Mesothelial cell of epicardium (in vitro differentiated cells): Measurements from ENCODE around the gene RAB1A. TPM values are rescaled to one million over a fixed set of nuclear protein-coding genes. Genes with fewer than 3 reads are reported as not detected.
"Not testable (repeated sequence)": the region's sequence is repeated elsewhere in the genome, so short reads cannot be mapped to it uniquely, and the experiment has no call there.

ENCODE experiments used
- DNase-seq, 2 experiments: peaks; one replicate each; pipeline ENCODE4 v3.0.0; 2021; ENCODE audit warnings: low spot score in 2 of 2; ENCODE audit not compliant: unreplicated experiment in 2 of 2
- H3K27ac Mint-ChIP-seq: 2 replicates; pipeline ENCODE4 v1.8.0; 2021; ENCODE audit warnings: mixed read lengths
- H3K27me3 Mint-ChIP-seq: 2 replicates; pipeline ENCODE4 v1.8.0; 2021; ENCODE audit warnings: low read depth, mixed read lengths
- H3K36me3 Mint-ChIP-seq: 2 replicates; pipeline ENCODE4 v1.8.0; 2021; ENCODE audit warnings: mixed read lengths
- H3K4me1 Mint-ChIP-seq: 2 replicates; pipeline ENCODE4 v1.8.0; 2021; ENCODE audit warnings: mixed read lengths
- H3K4me3 Mint-ChIP-seq: 2 replicates; pipeline ENCODE4 v1.8.0; 2021; ENCODE audit warnings: mild to moderate bottlenecking, moderate library complexity, mixed read lengths
- H3K9me3 Mint-ChIP-seq: 2 replicates; pipeline ENCODE4 v1.8.0; 2021; ENCODE audit warnings: mixed read lengths
- total RNA-seq: library from RNA; stranded (reverse); gene quantifications from 3 replicates; pipeline ENCODE4 v1.2.1, GENCODE V29; 2021
- TF ChIP-seq, protein P1 (sequence below): fragments of 200-600 bp; sonication (generic); IDR thresholded peaks from one replicate; pipeline ENCODE4 v1.5.0; 2021; ENCODE audit warnings: antibody characterized with exemption; ENCODE audit not compliant: unreplicated experiment

The RAB1A gene
- total RNA-seq, 1 donor from 2014 or later = 126 TPM

GRCh38 chr2:65142515-65142914 lies 12.6 kb upstream of the RAB1A start:
- TF ChIP-seq, protein P1, sequence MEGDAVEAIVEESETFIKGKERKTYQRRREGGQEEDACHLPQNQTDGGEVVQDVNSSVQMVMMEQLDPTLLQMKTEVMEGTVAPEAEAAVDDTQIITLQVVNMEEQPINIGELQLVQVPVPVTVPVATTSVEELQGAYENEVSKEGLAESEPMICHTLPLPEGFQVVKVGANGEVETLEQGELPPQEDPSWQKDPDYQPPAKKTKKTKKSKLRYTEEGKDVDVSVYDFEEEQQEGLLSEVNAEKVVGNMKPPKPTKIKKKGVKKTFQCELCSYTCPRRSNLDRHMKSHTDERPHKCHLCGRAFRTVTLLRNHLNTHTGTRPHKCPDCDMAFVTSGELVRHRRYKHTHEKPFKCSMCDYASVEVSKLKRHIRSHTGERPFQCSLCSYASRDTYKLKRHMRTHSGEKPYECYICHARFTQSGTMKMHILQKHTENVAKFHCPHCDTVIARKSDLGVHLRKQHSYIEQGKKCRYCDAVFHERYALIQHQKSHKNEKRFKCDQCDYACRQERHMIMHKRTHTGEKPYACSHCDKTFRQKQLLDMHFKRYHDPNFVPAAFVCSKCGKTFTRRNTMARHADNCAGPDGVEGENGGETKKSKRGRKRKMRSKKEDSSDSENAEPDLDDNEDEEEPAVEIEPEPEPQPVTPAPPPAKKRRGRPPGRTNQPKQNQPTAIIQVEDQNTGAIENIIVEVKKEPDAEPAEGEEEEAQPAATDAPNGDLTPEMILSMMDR = no peak
- no peak for DNase-seq
- Mint-ChIP-seq H3K4me3 (no peak overlapping the region), H3K27me3 (peaks cover 12% of the 10 kb centered on the region), H3K9me3 (peaks cover 4% of the 10 kb centered on the region), H3K27ac (no peak overlapping the region), H3K4me1 (no peaks in the 10 kb centered on the region), H3K36me3 (no peaks in the 10 kb centered on the region)

DNA sequence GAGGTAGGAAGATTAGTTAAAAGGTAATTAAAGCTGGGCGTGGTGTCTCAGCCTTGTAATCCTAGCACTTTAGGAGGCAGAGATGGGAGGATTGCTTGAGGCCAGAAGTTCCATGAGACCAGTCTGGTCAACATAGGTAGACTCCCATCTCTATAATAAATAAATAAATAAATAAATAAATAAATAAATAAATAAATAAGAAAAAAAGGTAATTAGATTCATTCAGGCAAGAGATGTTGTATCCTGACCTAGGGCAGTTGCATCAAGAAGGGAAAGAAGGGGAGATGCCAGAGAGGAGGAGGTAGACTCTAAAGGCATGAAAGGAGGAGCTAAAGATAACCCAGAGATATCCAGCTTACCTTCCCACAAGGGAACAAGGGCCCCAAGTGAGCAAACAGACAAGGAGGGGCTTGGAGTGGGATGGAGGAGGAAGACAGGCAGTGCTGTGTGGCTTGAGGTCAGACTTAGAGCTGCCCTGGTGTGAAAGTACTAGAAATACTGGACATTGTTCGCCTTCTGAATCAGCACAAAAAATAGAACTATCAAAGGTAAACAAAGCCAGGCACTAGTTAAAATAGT lies 7.4 kb upstream of the RAB1A start:
- Mint-ChIP-seq H3K4me1 (peaks cover 4% of the 10 kb centered on the region), H3K27me3 (peaks cover 3% of the 10 kb centered on the region), H3K36me3 (no peaks in the 10 kb centered on the region), H3K9me3 (no peaks in the 10 kb centered on the region), H3K4me3 (no peak overlapping the region), H3K27ac (no peak overlapping the region)
- DNase-seq = no peak
- TF ChIP-seq, protein P1 = no peak

- Mint-ChIP-seq H3K4me3 (no peak overlapping the region), H3K27me3 (no peaks in the 10 kb centered on the region), H3K36me3 (no peaks in the 10 kb centered on the region), H3K4me1 (peaks cover 4% of the 10 kb centered on the region), H3K9me3 (no peaks in the 10 kb centered on the region), H3K27ac (no peak overlapping the region)
- TF ChIP-seq, protein P1 = no peak
- DNase-seq = no peak
Measured at GRCh38 chr2:65136253-65136652, 6.3 kb upstream of the RAB1A start.

- H3K4me3 Mint-ChIP-seq = no peak overlapping the region
- no peak for DNase-seq
- no peaks in the 10 kb centered on the region for H3K9me3 Mint-ChIP-seq
- no peaks in the 10 kb centered on the region for H3K36me3 Mint-ChIP-seq
- TF ChIP-seq, protein P1 = no peak
- H3K27ac Mint-ChIP-seq = no peak overlapping the region
- no peaks in the 10 kb centered on the region for H3K27me3 Mint-ChIP-seq
- peaks cover 9% of the 10 kb centered on the region for H3K4me1 Mint-ChIP-seq
Measured at GRCh38 chr2:65134158-65134557, 4.3 kb upstream of the RAB1A start.

DNA sequence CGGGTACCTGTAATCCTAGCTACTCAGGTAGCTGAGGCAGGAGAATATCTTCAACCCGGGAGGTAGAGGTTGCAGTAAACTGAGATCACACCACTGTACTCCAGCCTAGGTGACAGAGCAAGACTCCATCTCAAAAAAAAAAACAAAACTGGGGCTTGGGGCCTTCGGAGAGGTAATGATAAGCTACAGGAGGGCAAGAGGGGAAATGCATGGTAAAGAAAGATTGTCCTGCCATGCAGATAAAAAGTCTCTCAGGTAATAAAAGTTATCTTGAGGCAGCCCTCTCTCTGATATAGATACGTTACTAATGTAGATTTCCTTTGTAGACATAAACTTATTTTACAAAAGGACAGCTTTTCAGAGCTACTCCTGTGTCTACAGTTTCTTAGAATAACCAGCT lies 3.7 kb upstream of the RAB1A start:
- no peaks in the 10 kb centered on the region for H3K36me3 Mint-ChIP-seq
- no peak for DNase-seq
- H3K4me3 Mint-ChIP-seq = no peak overlapping the region
- no peaks in the 10 kb centered on the region for H3K9me3 Mint-ChIP-seq
- H3K4me1 Mint-ChIP-seq = peaks cover 14% of the 10 kb centered on the region
- H3K27me3 Mint-ChIP-seq = no peaks in the 10 kb centered on the region
- TF ChIP-seq, protein P1 = no peak
- H3K27ac Mint-ChIP-seq = no peak overlapping the region

- not testable (repeated sequence) for DNase-seq, H3K27ac Mint-ChIP-seq, H3K27me3 Mint-ChIP-seq, H3K4me3 Mint-ChIP-seq, H3K36me3 Mint-ChIP-seq, H3K9me3 Mint-ChIP-seq
- H3K4me1 Mint-ChIP-seq = peaks cover 21% of the 10 kb centered on the region
Measured at GRCh38 chr2:65132930-65133329, 3.0 kb upstream of the RAB1A start.
